DMS79 treated with DMSO at 0.1 percent for 48 hours (cell line): Measurements from ENCODE around the gene GXYLT2.

Source experiments
- DNase-seq: peaks from one replicate; lab custom pipeline; 2025; lab: John Stamatoyannopoulos, UW

GXYLT2 gene

DNA sequence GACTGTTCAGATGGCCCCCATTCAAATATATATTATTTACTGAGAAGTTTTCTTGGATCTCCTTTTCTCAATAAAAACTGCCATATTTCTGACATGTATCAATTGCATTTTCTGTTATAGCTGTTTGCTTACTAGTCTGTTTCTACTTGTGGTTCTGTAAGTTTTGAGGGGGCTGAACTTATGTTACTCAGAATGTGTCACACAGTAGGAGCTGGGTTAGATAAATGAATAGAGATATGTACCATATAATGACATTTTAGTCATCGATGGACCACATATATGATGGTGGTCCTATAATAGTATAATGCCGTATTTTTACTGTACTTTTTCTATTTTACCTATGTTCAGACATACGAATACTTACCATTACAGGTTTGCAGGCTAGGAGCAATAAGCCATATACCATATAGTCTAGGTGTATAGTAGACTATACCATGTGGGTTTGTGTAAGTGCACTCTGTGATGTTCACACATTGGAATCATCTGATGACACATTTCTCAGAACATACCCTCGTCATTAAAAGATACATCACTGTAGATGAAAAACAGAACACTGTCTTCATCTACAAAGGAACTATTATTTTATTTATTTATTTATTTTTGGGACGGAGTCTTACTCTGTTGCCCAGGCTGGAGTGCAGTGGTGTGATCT is 131.1 kb downstream of the GXYLT2 start:
- DNase-seq, result no peak

DNA sequence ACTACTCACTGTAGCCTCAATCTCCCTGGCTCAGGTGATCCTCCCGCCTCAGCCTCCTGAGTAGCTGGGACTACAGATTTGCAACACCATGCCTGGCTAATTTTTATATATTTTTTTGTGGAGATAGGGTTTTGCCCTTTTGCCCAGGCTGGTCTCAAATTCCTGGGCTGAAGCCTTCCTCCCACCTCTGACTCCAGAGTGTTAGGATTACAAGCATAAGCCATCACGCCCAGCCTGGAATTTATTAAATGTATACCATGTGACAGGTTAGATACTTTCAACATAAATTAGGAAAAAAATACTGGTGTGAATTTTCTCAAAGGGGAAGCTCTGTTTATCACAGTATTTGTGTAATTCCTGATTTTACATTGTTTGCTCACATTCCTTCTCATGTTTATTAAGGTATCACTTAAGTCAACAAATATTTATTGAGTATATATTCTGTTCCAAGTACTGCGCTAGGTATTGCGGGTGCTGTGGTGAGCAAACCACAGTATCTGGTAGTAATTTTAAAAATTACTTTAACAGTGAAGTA is 133.5 kb downstream of the GXYLT2 start:
- DNase-seq, result no peak

DNA sequence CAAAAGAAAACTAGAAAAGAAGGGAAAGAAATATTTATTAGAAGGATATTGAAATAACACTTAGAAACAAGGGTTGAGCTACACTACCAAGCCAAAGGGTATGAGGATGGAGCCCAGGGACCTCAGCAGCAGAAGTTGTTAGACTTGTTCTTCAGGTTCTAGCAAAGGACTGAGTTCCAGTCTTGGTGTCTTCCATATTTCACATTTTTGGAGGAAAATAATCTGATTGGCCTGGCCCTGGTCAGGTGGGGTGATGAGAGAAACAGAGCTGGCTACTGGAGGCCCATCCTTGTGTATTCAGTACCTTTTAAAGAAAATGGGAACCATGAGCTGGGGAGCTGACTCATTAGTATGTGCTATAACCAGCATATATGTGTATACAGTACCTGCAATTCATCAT is 137.0 kb downstream of the GXYLT2 start:
- no peak for DNase-seq

DNA sequence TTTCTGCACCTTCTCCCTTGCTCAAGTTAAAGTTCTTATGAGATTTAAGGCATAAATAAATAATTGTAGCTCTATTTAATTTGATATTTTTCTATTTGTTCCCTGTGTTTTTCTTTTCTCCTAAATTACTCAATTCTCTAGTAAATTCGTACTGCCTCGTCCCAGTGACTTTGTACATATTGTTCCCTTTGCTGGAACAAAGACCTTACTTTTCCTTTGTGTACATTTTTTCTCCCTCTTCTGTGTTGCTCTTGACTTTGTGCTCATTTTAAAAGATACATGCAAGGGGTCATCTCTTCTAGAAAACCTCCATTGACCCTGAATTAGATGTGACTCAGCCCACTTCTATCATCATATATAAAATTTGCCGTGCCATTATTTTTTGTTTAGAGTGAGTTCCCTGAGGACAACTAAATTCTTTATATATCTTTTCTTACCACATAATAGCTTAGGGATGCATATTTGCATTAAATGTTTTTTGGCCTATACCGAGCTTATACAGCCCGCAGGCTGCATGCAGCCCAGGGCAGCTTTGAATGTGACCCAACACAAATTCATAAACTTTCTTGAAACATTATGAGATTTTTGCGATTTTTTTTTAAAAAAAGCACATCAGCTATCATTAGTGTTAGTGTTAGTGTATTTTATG is 138.4 kb downstream of the GXYLT2 start:
- DNase-seq, result no peak
